SHP77 (cell line): ENCODE measurements around the gene SCARB1.

Experiments
- DNase-seq, 2 experiments: peaks; one replicate each; lab custom pipeline; 2025; lab: John Stamatoyannopoulos, UW

Gene SCARB1

DNA sequence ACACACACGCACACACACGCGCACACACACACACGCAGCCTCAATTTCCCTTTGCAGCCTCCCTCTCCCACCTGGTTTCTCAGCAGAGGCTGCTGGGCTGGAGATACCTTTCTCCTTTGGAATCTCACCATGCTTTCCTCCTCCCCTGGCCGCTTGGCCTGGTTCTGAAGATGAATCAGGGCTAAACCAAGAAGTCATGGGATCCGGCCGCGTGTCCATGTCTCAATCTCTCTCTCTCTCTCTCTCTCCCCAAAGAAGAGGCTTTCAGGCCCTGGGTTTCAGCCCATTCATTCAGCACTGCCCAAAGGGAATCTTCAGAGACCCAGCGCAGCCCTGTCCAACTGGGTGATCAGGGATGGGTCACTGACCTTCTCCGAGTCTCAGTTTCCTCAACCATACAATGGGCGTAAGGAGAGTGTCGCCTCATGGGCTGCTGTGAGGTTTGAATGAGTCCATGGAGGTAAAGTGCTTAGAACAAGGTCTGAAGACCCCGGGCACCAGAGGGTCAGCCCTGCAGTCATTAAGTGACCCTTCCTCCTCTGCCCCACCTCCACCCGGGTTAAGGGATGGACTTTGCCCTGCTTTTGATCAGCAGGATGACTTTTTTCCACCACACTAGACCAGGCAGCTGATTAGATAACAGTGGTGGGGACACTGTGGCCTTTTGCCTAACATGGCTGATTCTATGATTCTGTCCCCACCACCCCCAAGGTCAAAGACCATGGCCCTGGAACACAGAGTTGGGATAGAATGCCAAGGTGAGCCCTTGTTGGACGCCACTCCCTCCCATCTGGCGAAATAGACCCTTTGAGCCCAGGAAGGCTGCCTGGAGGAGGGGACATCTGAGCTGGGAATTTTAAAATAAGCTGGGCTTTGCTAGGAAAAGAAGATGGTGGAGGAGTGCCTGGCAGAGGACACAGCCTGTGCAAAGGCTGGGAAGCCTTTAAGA lies 42.1 kb downstream of the SCARB1 start:
- no peak for DNase-seq

DNA sequence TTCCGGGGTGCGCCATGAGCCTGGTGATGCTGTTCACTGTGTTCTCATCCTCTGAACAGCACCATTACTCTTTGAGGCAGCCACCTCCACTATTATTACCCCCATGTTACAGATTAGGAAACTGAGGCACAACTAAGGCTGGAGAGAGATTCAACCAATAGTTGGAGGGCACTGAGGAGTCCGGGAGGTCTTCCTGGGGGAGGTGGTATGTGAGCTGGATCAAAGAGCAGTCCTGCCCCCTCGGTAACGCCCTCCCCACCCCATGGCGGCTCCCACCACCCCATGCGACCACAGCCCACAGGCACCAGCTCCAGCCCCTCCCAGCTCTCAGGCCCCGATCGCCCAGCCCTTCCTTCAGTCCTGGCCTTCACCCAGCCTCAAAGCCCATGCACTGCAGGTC lies 43.5 kb downstream of the SCARB1 start:
- DNase-seq, result no peak

DNA sequence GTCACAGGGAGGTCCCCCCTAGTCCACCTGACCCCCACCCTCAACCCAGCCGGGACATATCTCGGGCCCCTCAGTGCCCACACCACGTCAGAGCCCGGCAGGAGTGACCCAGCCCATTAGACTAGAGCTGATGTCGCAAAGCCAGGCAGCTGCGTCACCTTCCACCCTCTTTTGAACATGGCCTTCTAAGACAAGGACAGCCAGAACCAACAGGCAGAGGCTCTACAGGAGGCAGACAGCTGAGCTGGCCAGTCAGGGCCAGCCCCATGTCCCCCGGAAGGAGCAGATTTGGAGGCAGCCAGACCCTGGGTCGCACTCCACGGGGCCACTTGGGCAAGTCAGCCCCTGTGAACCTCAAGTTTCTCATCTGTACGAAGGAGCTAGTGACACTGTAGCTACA lies 44.1 kb downstream of the SCARB1 start:
- DNase-seq, result no peak

DNA sequence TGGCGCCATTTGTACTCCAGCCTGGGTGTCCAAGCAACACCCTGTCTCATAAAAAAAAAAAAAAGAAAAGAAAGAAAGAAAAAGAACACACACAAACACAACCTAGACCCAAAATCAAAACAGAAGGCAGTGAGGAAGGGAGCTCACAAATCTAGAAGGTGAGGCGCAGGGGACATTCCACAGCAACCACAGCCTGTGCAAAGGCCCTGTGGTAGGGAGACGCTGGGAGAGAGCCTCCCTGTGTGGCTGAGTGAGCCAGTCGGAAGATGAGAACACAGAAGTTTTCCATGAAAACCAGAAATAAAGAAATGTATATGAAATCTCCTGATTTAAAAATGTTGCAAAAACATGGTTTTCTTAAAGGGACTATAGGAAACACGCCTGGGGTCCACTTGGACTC lies 44.6 kb downstream of the SCARB1 start:
- DNase-seq, result no peak

DNA sequence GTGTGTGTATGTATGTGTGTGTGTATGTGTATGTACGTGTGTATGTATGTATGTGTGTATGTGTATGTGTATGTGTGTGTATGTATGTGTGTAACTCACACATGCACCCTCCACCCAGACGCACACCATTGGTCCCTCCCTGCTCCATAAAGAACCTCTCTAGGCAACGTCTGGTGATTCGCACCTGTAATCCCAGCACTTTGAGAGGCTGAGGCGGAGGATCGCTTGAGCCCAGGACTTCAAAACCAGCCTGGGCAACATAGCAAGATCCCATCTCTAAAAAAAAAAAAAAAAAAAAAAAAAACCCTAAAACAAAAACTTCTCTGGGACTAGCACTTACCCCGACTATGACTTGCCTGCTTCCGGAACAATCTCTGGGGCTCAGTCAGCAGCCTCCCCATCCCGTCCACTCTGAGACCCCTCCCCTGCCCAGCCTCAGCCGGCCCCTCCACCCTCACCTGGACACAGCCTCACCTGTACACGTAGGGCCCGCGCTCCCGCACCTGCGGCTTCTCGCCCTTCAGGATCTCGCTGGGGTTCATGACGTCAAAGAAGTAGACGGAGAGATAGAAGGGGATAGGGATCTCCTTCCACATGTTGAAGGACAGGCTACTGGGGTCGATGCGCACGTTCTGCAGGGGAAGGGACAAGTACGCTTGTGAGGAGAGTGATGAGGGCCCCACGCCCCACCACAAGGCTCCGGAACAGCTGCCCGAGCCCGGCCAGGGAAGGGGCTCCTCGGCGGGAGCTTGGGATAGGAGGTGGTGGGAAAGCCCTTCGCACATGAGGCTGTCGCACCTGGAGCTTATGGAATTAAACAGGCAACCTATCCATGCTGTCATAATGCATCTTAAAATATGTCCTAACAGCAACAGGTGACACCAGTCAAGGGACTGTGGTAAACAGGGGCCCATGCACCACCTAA lies 46.3 kb downstream of the SCARB1 start:
- no peak for DNase-seq

DNA sequence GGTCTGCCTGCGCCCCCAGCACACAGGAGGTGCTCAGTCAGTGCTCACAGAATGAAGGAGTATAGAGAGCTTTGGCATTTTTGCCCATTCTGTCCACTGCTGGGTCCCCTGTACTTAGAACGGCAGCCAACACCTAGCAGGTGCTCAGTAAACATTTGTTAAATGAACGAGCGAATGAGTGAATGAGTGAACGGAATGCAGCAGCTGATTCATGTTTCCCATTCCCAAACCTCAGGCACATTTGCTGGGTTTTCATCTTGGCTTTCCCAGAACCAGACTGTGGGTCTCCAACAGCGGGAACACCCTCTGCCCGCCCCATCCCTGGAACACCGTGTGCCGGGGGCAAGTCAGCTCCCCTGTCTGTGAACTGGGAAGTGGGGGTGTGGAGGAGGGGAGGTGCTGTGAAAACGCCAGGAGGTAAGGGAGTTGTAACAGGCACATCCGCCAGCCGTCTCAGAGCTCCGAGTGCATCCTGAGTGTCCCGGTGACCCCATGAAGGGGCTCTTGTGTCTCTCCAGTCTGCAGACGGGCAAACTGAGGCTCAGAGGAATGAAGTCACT lies 47.3 kb downstream of the SCARB1 start:
- no peak for DNase-seq

DNA sequence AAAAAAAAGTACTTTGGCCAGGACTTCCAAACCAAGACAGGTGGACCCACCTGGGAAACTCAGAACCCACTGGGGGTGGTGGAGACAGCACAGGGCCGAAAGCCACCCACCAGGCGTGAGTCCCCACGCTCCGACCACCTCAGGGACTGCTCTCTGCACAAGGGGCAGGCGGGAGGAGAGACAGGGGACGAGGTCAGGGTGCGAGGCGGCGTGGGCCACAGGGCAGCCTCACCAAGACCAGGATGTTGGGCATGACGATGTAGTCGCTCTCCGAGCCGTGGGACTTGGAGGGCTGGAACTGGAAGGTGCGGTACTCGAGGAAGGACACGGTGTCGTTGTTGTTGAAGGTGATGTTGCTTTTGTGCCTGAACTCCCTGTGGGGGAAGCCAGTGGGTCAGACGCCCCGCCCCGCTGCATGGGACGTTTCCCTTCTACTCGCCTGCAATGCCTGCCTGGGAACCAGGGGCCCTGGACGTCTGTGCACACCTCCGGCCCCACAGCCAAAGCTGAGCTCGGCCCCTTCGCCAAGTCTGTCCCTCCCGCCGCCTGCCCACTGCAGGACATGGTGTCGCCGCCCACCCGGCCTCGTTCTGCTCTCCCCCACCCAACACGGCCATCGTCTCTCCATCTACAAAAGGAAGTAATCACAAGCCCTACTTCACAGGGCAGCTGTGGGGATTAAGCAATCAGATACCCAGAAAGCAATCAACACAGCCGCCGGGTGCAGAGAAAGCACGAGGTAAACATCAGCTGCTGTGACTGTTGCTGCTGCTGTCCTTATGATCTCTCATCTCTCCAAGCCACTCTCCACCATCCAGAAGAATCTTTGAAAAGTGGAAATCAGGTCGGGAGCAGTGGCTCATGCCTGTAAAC lies 48.7 kb downstream of the SCARB1 start:
- DNase-seq, result peak; percentile 64 to 72

DNA sequence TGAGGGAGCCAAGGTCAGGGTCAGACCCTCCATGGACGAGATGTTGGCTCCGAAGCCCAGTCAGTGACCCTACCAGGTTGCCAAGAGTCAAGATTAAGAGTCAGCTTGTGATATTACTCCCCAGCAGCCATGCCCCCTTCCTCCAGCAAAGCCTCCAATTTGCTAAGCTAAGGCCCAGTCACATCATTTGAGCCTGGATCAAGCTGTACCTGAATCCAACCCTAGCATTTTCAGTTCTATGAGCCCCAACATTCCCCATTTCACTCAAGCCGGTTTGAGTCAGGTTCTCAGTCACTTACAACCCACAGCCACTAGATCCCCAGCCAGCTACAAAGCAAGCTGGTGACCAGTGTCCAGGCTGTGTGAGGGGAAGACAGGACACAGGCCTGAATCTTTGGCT lies 49.9 kb downstream of the SCARB1 start:
- DNase-seq, result no peak

DNA sequence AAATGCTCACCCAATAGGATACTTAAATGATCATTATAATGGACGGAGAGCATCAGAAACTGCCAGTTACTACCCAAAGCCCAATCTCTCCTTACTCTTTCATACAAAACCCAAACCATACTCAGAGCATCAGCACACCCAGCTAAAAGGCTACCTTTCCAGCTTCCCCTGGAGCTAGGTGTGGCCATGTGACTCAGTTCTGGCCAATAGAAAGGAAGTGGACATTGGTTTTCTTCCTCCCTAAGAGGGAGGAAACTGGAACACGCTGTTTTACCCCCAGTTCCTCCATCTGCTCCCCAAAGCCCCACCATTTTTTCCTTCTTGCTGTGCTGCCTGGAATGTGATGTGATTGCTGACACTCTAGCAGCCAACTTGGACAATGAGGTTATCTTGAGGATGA lies 50.7 kb downstream of the SCARB1 start:
- DNase-seq, result no peak

DNA sequence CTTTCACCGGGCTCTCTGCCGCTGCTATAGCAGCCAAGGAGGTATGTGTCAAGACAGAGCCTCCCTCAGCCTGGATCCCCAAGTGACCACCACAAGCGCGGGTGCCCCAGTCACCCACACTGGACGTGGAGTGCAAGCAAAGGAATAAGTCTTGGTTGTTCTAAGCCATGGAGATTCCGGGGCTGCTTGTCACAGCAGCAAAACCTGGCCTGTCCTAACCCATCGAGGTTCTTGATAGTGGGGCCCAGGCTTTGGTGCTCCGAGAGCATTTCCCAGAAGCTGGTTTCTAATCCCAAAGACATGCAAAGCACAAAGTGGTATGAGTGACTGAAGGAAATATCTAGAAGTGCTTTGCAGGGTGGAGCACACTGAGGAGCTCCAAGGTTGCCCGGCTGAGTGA lies 51.3 kb downstream of the SCARB1 start:
- DNase-seq, result no peak

DNA sequence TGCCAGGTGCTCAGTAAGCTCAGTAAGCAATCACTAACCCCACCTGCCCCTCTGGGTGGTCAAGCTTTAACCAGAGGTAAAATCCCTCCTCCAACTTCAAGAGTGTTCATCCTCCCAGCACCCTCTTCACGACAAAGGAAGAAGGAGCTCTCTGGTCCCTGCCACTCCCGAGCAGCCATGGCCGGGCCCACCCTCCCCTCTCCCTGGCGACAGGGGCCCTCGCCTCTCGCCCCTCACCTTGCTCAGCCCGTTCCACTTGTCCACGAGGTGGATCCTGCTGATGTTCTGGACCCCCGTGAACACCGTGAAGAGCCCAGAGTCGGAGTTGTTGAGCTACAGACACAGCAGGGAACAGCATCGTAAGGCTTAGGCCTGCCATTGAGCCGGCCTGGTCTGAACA lies 52.0 kb downstream of the SCARB1 start:
- no peak for DNase-seq

DNA sequence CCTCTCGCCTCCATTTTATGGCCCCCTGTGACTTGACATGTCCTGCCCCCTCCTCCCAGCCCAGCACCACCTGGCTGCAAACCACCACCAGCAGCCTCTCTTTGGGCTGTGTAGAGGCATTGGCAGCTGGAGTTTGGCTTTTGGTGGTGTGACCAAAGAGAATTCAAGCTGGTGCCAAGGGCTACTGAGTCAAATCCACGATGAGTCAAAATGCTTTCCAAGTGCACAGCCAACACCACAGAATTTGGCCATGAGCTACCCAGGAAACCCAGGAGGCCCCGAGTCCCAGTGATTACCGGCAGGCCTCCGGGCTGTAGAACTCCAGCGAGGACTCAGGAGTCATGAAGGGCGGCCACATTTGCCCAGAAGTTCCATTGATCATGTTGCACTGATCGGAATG lies 53.8 kb downstream of the SCARB1 start:
- no peak for DNase-seq

DNA sequence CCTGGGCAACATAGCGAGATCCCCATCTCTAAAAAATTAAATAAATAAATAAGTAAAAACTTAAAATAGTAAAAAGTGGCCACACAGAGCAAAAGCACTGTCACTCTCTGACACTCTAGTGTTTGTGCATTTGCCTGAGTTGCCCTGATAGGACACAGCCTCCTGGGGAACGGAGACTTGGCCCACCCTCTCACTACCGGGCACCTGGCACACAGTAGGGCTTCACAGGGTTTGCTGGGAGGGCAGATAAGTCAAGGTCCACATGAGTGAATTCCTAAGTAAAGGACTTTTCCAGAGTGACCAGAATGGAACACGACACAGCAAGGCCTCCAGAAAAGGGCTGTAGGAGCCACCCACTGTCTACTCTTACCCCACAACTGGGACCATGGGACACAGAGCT lies 54.3 kb downstream of the SCARB1 start:
- DNase-seq, result no peak

DNA sequence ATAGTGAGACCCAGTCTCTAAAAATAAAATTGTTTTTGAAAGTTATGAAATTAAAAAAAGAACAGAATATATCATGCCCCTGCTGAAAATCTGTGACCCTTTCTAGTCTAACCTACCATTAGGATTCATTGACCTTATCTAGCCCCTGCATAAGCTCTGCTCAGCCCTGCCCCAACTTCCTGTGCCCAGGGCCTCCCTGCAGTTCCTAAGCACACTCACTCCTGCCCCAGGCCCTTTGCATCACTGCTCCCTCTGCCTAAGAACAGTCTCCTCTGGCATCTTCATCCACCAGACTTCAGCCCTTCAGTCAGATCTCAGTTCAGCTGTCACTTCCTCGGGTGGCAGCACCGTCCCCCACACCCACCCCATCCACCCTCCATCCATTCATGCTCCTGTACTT lies 55.4 kb downstream of the SCARB1 start:
- no peak for DNase-seq

DNA sequence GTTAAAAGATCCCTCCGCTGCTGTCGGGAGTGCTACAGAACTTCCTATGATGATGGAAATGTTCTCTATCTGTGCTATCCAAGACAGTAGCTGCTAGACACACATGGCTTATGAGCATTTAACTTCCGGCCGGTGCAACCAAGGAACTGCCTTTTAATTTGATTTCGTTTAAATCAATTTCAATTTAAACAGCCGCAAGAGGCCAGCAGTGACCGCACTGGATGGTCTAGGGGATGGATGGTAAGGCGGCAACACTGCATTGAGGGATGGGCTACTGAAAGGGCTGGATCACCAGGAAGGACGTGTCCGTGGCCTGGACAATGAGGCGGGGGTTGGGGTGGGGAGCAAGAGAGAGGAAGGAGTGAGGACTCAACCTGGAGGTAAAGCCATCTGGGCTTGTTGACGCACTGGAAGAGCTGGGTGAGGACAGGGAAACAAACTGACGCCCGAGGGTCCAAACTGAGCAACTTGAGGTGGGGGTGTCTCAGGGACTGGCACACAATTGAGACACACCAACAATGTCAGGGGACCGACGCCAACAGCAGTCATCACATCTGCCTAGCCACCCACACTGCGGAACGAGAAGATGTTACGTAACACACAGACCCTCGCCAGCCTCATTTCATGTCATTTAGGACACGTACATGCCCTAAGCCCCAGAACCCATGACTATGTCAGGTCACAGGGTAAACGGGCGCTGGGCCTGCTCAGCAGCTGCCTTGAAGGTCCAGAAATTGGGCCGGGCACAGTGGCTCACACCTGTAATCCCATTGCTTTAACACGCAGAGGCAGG lies 57.6 kb downstream of the SCARB1 start:
- DNase-seq, result no peak

DNA sequence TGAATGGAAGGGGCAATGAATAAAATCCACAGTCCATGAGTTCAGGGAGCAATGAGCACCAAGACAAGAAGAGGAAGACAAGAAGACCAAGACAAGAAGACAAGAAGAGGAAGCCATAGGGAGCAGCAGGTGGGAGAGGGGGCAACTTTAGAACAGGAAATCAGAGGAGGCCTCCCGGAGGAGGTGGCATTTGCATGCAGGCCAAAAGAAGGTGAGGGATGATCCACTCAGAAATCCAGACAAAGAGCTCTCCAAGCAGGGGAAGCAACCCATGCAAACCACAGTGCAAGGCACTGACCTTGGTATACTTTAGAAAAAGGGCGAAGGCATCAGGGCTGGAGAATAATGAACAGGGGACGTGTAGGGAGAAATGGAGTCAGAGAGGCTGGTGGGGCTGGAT lies 58.6 kb downstream of the SCARB1 start:
- no peak for DNase-seq

DNA sequence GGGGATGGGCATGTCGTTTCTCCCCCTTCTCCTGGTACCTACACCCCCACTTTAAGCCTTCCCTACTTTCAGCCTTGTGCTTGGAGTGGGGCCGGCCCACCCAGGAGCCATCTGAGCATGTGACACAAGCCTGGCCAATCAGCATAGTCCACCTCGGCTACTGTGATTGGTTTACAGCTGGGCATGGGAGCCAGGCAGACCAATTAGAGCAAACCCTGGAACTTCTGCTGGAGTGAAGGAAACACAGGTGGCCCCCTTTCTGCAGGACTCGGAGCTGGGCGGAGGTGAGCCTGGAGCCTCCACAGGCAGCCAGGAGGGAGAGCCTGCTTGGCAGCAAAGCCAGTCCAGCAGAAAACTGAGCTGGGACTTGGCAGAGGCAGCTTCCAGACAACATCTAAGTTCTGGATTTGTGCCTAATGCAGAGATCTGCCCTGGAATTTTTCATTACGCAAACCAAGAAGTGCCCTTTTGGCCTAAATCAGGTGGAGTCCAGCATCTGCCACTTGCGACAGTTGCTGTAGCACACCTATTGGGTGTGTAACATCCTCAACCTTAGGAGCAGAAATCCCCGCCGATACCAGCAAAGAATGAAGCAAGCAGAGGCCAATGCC lies 59.5 kb downstream of the SCARB1 start:
- no peak for DNase-seq

DNA sequence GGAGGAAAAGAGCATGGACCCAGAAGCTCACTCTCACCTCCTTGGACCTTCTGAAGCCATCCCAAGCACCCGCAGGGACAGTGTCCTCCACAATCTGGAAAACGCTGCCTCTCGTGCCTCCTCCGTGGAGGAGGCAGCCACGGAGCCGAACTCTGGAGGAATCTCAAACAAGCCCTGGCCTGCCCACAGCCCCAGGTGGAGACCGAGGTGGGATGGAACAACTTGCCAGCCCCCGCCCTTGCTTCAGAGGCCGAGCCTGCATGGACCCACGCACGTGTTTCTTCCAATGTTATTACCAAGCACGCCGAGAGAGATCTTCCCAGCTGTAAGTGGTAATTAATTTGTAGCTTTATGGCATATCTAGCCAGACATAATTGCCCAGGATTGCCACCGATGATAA lies 61.3 kb downstream of the SCARB1 start:
- no peak for DNase-seq

DNA sequence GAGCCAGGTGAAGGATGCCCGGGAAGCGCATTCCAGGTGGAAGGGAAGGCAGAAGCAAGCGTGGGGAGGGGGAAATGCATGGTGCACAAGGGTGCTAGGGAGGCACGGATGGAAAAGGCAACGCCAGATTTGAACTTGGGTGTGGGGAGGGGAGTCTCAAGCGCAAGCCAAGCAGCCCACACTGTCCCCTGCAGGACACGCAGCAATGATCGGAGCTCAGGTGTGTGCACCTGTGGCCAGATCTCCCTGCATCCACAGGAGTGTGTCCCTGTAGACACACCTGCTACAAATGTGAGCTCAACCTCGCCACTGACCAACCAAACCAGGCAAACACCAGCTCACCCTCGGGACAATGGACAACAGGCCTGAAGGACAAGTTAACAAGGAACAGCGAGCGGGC lies 63.2 kb downstream of the SCARB1 start:
- no peak for DNase-seq

DNA sequence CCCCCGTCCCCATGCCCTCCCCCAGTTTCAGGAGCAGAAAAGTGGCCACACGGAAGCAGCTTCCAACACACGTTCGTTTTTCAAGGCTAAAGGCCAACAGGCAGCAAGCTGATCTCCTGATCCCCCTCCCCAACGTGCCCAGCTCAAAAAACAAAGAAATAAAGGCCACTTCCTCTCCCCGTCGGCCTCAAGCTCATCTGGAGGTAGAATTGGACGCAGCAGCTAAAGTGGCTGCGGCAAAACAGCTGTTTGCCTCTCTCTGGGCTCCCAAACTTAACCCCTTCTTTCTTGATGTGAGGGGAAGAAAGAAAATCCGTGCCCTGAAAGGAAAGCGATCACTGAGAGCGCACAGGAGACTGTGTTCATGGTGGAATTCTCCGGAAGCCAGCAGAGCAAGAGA lies 66.3 kb downstream of the SCARB1 start:
- DNase-seq, result no peak
